Glutamatergic neuron (in vitro differentiated cells): ENCODE measurements around the gene TOMM20L. TPM values are rescaled to one million over a fixed set of nuclear protein-coding genes. Genes with fewer than 3 reads are reported as not detected.
A peak's percentile ranks its signal among the peaks of the same experiment; 100 is the strongest.

Experiments
- DNase-seq: peaks from one replicate; pipeline ENCODE4 v3.0.0; 2022
- H3K27ac Mint-ChIP-seq: one replicate; pipeline ENCODE4 v1.8.0; 2020; ENCODE audit warnings: mild to moderate bottlenecking, mixed read lengths, inconsistent platforms; ENCODE audit not compliant: unreplicated experiment
- H3K27me3 Mint-ChIP-seq: one replicate; pipeline ENCODE4 v1.8.0; 2020; ENCODE audit warnings: mild to moderate bottlenecking, moderate library complexity, mixed read lengths, inconsistent platforms; ENCODE audit not compliant: unreplicated experiment
- H3K36me3 Mint-ChIP-seq: one replicate; pipeline ENCODE4 v1.8.0; 2020; ENCODE audit warnings: mild to moderate bottlenecking, mixed read lengths, inconsistent platforms; ENCODE audit not compliant: unreplicated experiment
- H3K4me1 Mint-ChIP-seq: one replicate; pipeline ENCODE4 v1.8.0; 2020; ENCODE audit warnings: mild to moderate bottlenecking, low read depth, mixed read lengths, inconsistent platforms; ENCODE audit not compliant: unreplicated experiment
- H3K4me3 Mint-ChIP-seq: one replicate; pipeline ENCODE4 v1.8.0; 2020; ENCODE audit warnings: mild to moderate bottlenecking, mixed read lengths, inconsistent platforms; ENCODE audit not compliant: unreplicated experiment
- H3K9me3 Mint-ChIP-seq: one replicate; pipeline ENCODE4 v1.8.0; 2020; ENCODE audit warnings: mild to moderate bottlenecking, moderate library complexity, mixed read lengths, inconsistent platforms; ENCODE audit not compliant: unreplicated experiment
- CTCF ChIP-seq: fragments of 200-600 bp; sonication (generic); IDR thresholded peaks from one replicate; pipeline ENCODE4 v1.5.0; 2021; ENCODE audit not compliant: partially characterized antibody, unreplicated experiment
- total RNA-seq: library from RNA; stranded (reverse); fragmentation: NEBNext Ultra II Directional; extraction: Animal tissue kit (Norgen Biotek cat#: 25700); gene quantifications from one replicate; pipeline ENCODE4 v1.2.1, GENCODE V29; 2021; ENCODE audit not compliant: unreplicated experiment

Gene TOMM20L
- total RNA-seq, 1 donor from 2014 or later: not detected

GRCh38 chr14:58426670-58427280 is 31.0 kb downstream of the TOMM20L start:
- no peaks in the 10 kb centered on the region for H3K36me3 Mint-ChIP-seq
- H3K27me3 Mint-ChIP-seq: peaks cover 5% of the 10 kb centered on the region
- peaks cover 17% of the 10 kb centered on the region for H3K9me3 Mint-ChIP-seq
- no peak for TF ChIP-seq CTCF
- peaks cover 7% of the 10 kb centered on the region for H3K4me1 Mint-ChIP-seq
- peak; percentile 84 for DNase-seq
- H3K4me3 Mint-ChIP-seq: peak overlapping the region; percentile 95
- H3K27ac Mint-ChIP-seq: peak overlapping the region; percentile 91

GRCh38 chr14:58427281-58428117 is 31.8 kb downstream of the TOMM20L start, which contains the start of the genes KIAA0586 and TIMM9:
KIAA0586 (plus strand) TSS chr14:58427719; CDS start chr14:58428265, 546 bp downstream.
TIMM9 (minus strand) TSS chr14:58427531; CDS start chr14:58411945, 15,586 bp downstream.
- peak within 1 kb of the TSS; percentile 95 for H3K4me3 Mint-ChIP-seq
- H3K27ac Mint-ChIP-seq: peak within 1 kb of the TSS; percentile 91
- H3K36me3 Mint-ChIP-seq: no peaks in the 10 kb centered on the region
- no peak for TF ChIP-seq CTCF
- peak; percentile 95 for DNase-seq
- H3K4me1 Mint-ChIP-seq: peaks cover 7% of the 10 kb centered on the region
- peaks cover 17% of the 10 kb centered on the region for H3K9me3 Mint-ChIP-seq
- H3K27me3 Mint-ChIP-seq: peaks cover 5% of the 10 kb centered on the region

- peaks cover 5% of the 10 kb centered on the region for H3K27me3 Mint-ChIP-seq
- H3K4me3 Mint-ChIP-seq: peak overlapping the region; percentile 95
- no peak for TF ChIP-seq CTCF
- no peak for DNase-seq
- no peaks in the 10 kb centered on the region for H3K36me3 Mint-ChIP-seq
- H3K9me3 Mint-ChIP-seq: peaks cover 17% of the 10 kb centered on the region
- H3K27ac Mint-ChIP-seq: peak overlapping the region; percentile 91
- peaks cover 7% of the 10 kb centered on the region for H3K4me1 Mint-ChIP-seq
Measured at GRCh38 chr14:58428118-58428683, 32.5 kb downstream of the TOMM20L start.

GRCh38 chr14:58430156-58430555 is 34.4 kb downstream of the TOMM20L start:
- no peak overlapping the region for H3K27ac Mint-ChIP-seq
- H3K36me3 Mint-ChIP-seq: no peaks in the 10 kb centered on the region
- no peak overlapping the region for H3K4me3 Mint-ChIP-seq
- H3K27me3 Mint-ChIP-seq: peaks cover 5% of the 10 kb centered on the region
- TF ChIP-seq CTCF: no peak
- peaks cover 17% of the 10 kb centered on the region for H3K9me3 Mint-ChIP-seq
- DNase-seq: no peak
- H3K4me1 Mint-ChIP-seq: peaks cover 7% of the 10 kb centered on the region

GRCh38 chr14:58439476-58439875 is 43.7 kb downstream of the TOMM20L start:
- Mint-ChIP-seq H3K36me3 (peaks cover 9% of the 10 kb centered on the region), H3K9me3 (no peaks in the 10 kb centered on the region), H3K27me3 (no peaks in the 10 kb centered on the region), H3K4me3 (no peak overlapping the region), H3K27ac (no peak overlapping the region), H3K4me1 (no peaks in the 10 kb centered on the region)
- TF ChIP-seq CTCF: no peak
- DNase-seq: no peak
